ENCODE data around the gene GTF3C4. TPM values are rescaled to one million over a fixed set of nuclear protein-coding genes. Genes with fewer than 3 reads are reported as not detected.

Gene GTF3C4
- total and polyA plus RNA-seq, 2 of the 8 experiments (the other 6 are each of a cell fraction or from before 2014, with no cell fraction given), result 6.8 to 39.2 TPM

- ChIA-PET CTCF (ENCODE audit: partially characterized antibody) (interaction anchor here (1.1 kb wide), 2 partner anchors 8 to 120 kb away, joined by 3 read pairs; no protein-coding TSS in a partner anchor), POLR2A (ENCODE audit: partially characterized antibody) (interaction anchor here (1.3 to 2.5 kb wide), 2 partner anchors 10 to 35 kb away, joined by 3 to 10 read pairs; partner anchors contain the start of genes DDX31 and GTF3C4)
- Histone ChIP-seq H3K4ac (replicated peaks; ENCODE audit: insufficient read length, low read depth, low read length) (no peak overlapping the region), H2AFZ (ENCODE audit: low read length) (no peak overlapping the region), H2BK15ac (ENCODE audit: low read length) (no peak overlapping the region), H4K8ac (ENCODE audit: extremely low read depth, insufficient read depth, low read length) (no peak overlapping the region), H3K4me3 (ENCODE audit: extremely low read depth in 1 of 4, insufficient read depth in 2 of 4, low read depth in 3 of 4, low read length in 4 of 4) (no peak overlapping the region), H4K5ac (ENCODE audit: insufficient read length, low read depth, low read length) (no peak overlapping the region), H3K79me1 (ENCODE audit: low read depth, low read length) (peaks cover 11% of the 10 kb centered on the region), H2BK120ac (replicated peaks; ENCODE audit: low read depth, low read length) (no peak overlapping the region), H3K4me2 (ENCODE audit: insufficient read depth in 1 of 2, low read depth in 2 of 2, low read length in 2 of 2) (no peak overlapping the region), H3K18ac (ENCODE audit: extremely low read depth, low read length) (no peak overlapping the region), H3K56ac (replicated peaks; ENCODE audit: insufficient read length, low read depth, low read length) (no peak overlapping the region), H3K23me2 (ENCODE audit: low read depth, low read length) (no peaks in the 10 kb centered on the region), H3K9ac (replicated peaks in 1 of 4; ENCODE audit: extremely low read depth in 1 of 4, low read depth in 3 of 4, low read length in 3 of 4) (no peak overlapping the region), H2BK20ac (ENCODE audit: low read length) (no peak overlapping the region), H3K27ac (ENCODE audit: low read depth, low read length) (no peak overlapping the region), H4K91ac (replicated peaks; ENCODE audit: insufficient read length, low read length) (no peak overlapping the region), H2AK5ac (ENCODE audit: low read depth, low read length) (no peak overlapping the region), H3K36me3 (ENCODE audit: control insufficient read depth in 2 of 4, insufficient read depth in 4 of 4, low read length in 3 of 4) (peaks cover 15 to 49% (median 43%) of the 10 kb centered on the region in 4 experiments), H3K14ac (ENCODE audit: insufficient read length) (no peak overlapping the region), H4K20me1 (replicated peaks in 1 of 2; ENCODE audit: control insufficient read depth in 1 of 2, insufficient read depth in 2 of 2, low read length in 2 of 2) (peaks cover 12 to 15% of the 10 kb centered on the region in 2 experiments), H3K79me2 (ENCODE audit: control insufficient read depth in 1 of 2, insufficient read depth in 2 of 2, low read length in 2 of 2) (peaks cover 6 to 89% of the 10 kb centered on the region in 2 experiments), H2BK5ac (ENCODE audit: low read depth, low read length) (no peak overlapping the region), H3K27me3 (replicated peaks in 1 of 4; ENCODE audit: control insufficient read depth in 3 of 4, extremely low read depth in 1 of 4, insufficient read depth in 3 of 4, low read length in 3 of 4) (no peaks in the 10 kb centered on the region), H2BK12ac (ENCODE audit: low read depth, low read length) (no peak overlapping the region), H3K9me3 (ENCODE audit: insufficient read depth in 2 of 2, low read depth in 1 of 2, low read length in 1 of 2) (no peaks in the 10 kb centered on the region), H3K23ac (ENCODE audit: insufficient read length) (no peak overlapping the region), H3K4me1 (replicated peaks in 1 of 4; ENCODE audit: control insufficient read depth in 3 of 4, insufficient read depth in 4 of 4, low read length in 3 of 4) (no peaks in the 10 kb centered on the region)
- WGBS, 2 experiments (ENCODE audit: extremely low coverage in 1 of 2, insufficient coverage in 1 of 2, insufficient read length in 1 of 2, insufficient replicate concordance in 2 of 2, low coverage in 1 of 2, low lambda C conversion rate in 2 of 2, missing lambda C conversion rate in 1 of 2), result 91% methylated on average over 3 of the region's 3 CpGs; no CpG with 5 or more reads in 1 of the 2 experiments
- no peak for DNase-seq (ENCODE audit: low read depth in 1 of 2, low spot score in 2 of 2)
- no peak for FAIRE-seq
- no peak for TF ChIP-seq RFX5 (IDR thresholded peaks at IDR 0.05; ENCODE audit: borderline replicate concordance, low read depth, low read length)
- no peak for TF ChIP-seq GTF2F1 (IDR thresholded peaks at IDR 0.05; ENCODE audit: borderline replicate concordance, low read depth, low read length)
- TF ChIP-seq HDAC6 (IDR thresholded peaks at IDR 0.05; ENCODE audit: low read depth, low read length), result no peak
Observed at GRCh38 chr9:132679946-132680625, 9.8 kb downstream of the GTF3C4 start.

Measured in H1 (cell line).